HG03520 (cell line): ENCODE results near the gene MARK2.
A peak's percentile ranks its signal among the peaks of the same experiment; 100 is the strongest.
"Not testable (repeated sequence)": the region's sequence is repeated elsewhere in the genome, so short reads cannot be mapped to it uniquely, and the experiment has no call there.

Experiments used
- ATAC-seq: cut with Tn5 transposase; IDR thresholded peaks from one replicate; pipeline ENCODE4 v1.9.1; 2021; ENCODE audit warnings: mild to moderate bottlenecking, moderate library complexity; ENCODE audit not compliant: unreplicated experiment

Gene MARK2

GRCh38 chr11:63853476-63853875, 14.6 kb downstream of the MARK2 start:
- no peak for ATAC-seq

GRCh38 chr11:63854696-63855095, 15.8 kb downstream of the MARK2 start:
- no peak for ATAC-seq

GRCh38 chr11:63855975-63856374, 17.1 kb downstream of the MARK2 start:
- ATAC-seq: no peak

GRCh38 chr11:63858628-63859550, 20.0 kb downstream of the MARK2 start:
- no peak for ATAC-seq

- no peak for ATAC-seq
Measured at GRCh38 chr11:63862923-63863322, 24.0 kb downstream of the MARK2 start.

- not testable (repeated sequence) for ATAC-seq
Measured at GRCh38 chr11:63863620-63864019, 24.7 kb downstream of the MARK2 start.

GRCh38 chr11:63866211-63866610, 27.3 kb downstream of the MARK2 start:
- ATAC-seq: peak; percentile 64

- ATAC-seq: no peak
Measured at GRCh38 chr11:63867511-63867910, 28.6 kb downstream of the MARK2 start.

GRCh38 chr11:63868399-63869064, 29.6 kb downstream of the MARK2 start:
- no peak for ATAC-seq

- ATAC-seq: no peak
Measured at GRCh38 chr11:63869171-63869591, 30.3 kb downstream of the MARK2 start.

- no peak for ATAC-seq
Measured at GRCh38 chr11:63869683-63870082, 30.8 kb downstream of the MARK2 start.

GRCh38 chr11:63870351-63871140, 31.6 kb downstream of the MARK2 start:
- no peak for ATAC-seq

- ATAC-seq: peak; percentile 91
Measured at GRCh38 chr11:63871962-63872799, 33.3 kb downstream of the MARK2 start.

GRCh38 chr11:63872800-63873197, 33.9 kb downstream of the MARK2 start:
- no peak for ATAC-seq

- ATAC-seq: no peak
Measured at GRCh38 chr11:63873311-63873710, 34.4 kb downstream of the MARK2 start.

- no peak for ATAC-seq
Measured at GRCh38 chr11:63874511-63874910, 35.6 kb downstream of the MARK2 start.

GRCh38 chr11:63875506-63876065, 36.7 kb downstream of the MARK2 start:
- ATAC-seq: no peak

GRCh38 chr11:63876616-63877015, 37.7 kb downstream of the MARK2 start:
- ATAC-seq: no peak

GRCh38 chr11:63877658-63878241, 38.8 kb downstream of the MARK2 start:
- no peak for ATAC-seq
